ENCODE measurements around the gene NRG2.

The NRG2 gene

DNA sequence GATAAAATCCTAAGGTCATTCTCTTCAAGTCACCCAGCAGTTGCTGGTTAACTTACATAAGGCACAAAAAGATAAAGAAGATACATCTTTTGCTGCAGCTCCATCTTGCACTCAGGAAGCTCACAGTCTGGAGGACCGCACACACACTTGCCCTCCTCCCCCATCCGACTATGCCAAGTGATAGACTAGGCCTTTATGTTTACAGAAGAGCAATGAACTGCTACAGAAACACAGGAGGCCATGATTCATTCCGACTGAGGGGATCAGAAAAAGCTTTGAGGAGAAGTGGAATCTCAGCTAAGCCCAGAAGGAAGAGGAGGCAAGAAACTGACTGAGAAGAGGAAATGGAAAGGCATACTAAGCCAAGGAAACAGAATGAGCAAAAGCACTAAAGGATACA lies 17.4 kb downstream of the NRG2 start:
- DNase-seq (ENCODE audit: low read depth) = no peak
- TF ChIP-seq, protein P1, sequence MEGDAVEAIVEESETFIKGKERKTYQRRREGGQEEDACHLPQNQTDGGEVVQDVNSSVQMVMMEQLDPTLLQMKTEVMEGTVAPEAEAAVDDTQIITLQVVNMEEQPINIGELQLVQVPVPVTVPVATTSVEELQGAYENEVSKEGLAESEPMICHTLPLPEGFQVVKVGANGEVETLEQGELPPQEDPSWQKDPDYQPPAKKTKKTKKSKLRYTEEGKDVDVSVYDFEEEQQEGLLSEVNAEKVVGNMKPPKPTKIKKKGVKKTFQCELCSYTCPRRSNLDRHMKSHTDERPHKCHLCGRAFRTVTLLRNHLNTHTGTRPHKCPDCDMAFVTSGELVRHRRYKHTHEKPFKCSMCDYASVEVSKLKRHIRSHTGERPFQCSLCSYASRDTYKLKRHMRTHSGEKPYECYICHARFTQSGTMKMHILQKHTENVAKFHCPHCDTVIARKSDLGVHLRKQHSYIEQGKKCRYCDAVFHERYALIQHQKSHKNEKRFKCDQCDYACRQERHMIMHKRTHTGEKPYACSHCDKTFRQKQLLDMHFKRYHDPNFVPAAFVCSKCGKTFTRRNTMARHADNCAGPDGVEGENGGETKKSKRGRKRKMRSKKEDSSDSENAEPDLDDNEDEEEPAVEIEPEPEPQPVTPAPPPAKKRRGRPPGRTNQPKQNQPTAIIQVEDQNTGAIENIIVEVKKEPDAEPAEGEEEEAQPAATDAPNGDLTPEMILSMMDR (IDR thresholded peaks at IDR 0.05; ENCODE audit: control insufficient read depth, insufficient read depth, low read depth, low read length, missing control alignments) = no peak
- H3K4me3 ChIP-seq (ENCODE audit: control insufficient read depth, low read depth, low read length) = no peak overlapping the region

DNA sequence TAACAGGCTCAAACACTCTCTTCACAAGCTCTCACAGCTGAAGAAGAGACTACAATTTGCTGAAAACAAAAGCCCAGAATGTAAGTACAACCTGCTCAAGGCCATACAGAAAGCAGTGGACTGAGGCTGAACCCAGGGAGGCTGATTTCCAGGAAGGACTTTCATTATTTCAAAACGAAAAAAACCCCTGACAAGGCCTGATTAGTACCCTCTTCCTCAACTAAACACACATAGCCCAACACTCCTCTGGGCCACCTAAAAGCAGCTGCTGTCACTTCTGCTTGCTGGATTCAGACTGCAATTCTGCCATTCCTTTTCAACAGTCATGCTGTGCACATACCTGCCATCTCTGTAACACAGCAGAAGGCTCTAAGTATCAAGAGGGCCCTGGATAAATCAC lies 18.2 kb downstream of the NRG2 start:
- no peak for DNase-seq (ENCODE audit: low read depth)
- TF ChIP-seq, protein P1 (IDR thresholded peaks at IDR 0.05; ENCODE audit: control insufficient read depth, insufficient read depth, low read depth, low read length, missing control alignments) = no peak
- no peak overlapping the region for H3K4me3 ChIP-seq (ENCODE audit: control insufficient read depth, low read depth, low read length)

DNA sequence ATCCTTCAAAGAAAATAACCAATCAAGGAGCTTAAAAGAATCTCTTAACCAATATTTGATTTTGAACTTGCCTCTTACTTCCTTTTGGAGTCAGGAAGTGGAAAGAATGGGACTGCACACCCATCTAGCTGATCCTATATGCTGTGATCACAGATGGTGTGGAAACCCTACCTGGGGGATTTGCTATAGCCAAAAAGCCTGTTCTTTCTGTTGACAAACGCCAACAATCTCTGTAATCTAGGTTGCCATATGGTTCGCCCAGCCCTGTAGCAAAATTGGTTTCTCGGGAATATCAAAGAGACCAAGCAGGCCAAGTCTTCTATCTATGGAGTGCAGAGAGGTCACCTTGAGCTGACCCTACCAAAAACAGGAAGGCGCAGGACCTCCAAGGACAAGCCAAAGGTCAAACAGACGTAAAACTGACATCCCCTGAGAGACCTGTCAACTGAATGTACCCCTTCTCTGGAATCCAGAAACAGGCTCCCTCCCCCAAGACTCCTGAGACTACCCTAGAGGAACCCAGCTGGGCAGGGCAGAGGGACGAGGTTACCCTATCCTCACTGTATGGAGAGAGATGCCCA lies 19.4 kb downstream of the NRG2 start:
- DNase-seq (ENCODE audit: low read depth) = no peak
- TF ChIP-seq, protein P1 (IDR thresholded peaks at IDR 0.05; ENCODE audit: control insufficient read depth, insufficient read depth, low read depth, low read length, missing control alignments) = no peak
- no peak overlapping the region for H3K4me3 ChIP-seq (ENCODE audit: control insufficient read depth, low read depth, low read length)

DNA sequence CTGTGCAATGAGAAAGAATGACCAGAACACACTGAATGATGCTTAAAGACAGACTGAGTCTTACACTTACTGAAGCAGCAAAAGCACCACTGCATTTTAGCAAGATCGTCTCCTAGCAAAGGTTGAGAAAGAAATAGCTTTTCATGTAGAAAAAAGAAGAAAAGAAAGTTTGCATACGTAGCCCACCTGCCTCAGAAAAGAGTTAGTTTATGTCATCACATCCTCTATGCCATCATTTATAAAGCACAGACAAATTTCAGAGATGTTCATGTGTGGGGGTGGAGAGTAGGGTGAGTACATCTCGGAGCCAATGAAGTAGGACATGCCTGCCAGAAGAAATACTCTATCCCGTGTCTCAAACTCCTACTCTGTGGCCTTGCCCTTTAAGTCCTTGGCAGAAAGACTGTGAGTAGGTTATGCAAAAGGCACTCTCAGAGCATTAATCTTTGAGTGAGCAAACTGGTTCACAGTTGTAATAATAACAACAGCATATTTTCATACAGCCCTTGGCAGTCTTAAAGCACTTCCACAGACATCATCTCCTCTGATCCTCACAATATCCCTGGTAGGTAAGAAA lies 22.4 kb downstream of the NRG2 start:
- DNase-seq (ENCODE audit: low read depth) = no peak
- TF ChIP-seq, protein P1 (IDR thresholded peaks at IDR 0.05; ENCODE audit: control insufficient read depth, insufficient read depth, low read depth, low read length, missing control alignments) = no peak
- no peak overlapping the region for H3K4me3 ChIP-seq (ENCODE audit: control insufficient read depth, low read depth, low read length)

DNA sequence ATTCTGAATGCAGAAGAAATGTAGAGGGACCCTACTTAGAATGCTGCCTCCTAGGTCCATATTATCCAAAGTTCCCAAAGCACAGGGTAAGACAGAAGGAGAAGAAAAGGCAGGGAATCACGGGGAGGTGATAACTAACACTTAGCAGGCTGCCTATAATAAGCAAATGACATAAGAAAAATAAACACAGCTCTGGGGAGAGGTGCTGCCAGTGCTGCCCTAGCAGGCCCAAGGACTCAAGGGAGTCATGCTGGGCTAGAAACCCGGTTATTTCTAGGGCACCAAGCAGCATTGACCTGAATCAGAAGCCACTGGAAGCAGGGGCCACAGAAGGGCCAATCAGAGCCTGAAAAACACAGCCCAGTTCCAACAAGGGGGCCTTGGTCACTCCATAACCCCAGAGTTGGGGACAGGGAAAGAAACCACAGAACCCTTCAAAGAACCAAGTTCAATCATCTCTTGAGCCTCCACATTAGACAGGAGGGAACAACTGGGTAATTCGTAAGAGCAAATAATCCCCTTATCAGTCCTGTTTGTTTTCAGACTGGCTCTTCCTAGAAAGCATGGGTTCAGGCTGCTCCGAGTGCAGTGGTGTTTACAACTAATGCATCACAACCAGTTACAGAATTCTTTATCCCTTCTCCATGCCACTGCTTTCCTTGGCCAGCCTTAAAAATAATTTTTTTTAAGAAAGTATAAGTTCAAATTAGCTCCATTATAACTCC lies 24.0 kb downstream of the NRG2 start:
- DNase-seq (ENCODE audit: low read depth) = no peak
- TF ChIP-seq, protein P1 (IDR thresholded peaks at IDR 0.05; ENCODE audit: control insufficient read depth, insufficient read depth, low read depth, low read length, missing control alignments) = no peak
- H3K4me3 ChIP-seq (ENCODE audit: control insufficient read depth, low read depth, low read length) = no peak overlapping the region

DNA sequence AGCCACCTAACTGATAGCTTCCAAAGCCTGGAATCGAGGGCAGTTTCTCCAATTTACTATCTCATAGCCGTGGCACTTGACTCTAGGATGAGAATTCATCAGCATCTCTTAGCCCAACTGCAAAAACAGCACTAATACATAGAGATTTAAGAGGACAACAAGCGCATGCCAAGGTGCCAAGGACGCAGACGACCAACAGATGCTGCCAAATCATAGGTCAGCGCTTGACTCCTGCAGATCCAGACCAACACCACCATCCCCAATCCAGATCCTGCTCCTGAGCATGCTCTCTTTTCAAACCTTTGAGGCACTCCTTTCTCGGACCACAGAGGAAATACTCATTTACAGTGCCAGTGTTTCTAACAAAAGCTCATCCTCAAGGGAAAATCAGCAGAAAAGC lies 24.6 kb downstream of the NRG2 start:
- TF ChIP-seq, protein P1 (IDR thresholded peaks at IDR 0.05; ENCODE audit: control insufficient read depth, insufficient read depth, low read depth, low read length, missing control alignments) = no peak
- no peak for DNase-seq (ENCODE audit: low read depth)
- no peak overlapping the region for H3K4me3 ChIP-seq (ENCODE audit: control insufficient read depth, low read depth, low read length)

Data from AG09309 (cell line).